NCI-H128 (cell line): Measurements from ENCODE around the gene RHOH.
"Not testable (repeated sequence)": the region's sequence is repeated elsewhere in the genome, so short reads cannot be mapped to it uniquely, and the experiment has no call there.

Experiments used
- DNase-seq: peaks from one replicate; lab custom pipeline; 2025; ENCODE audit not compliant: unreplicated experiment; lab: John Stamatoyannopoulos, UW

The RHOH gene

DNA sequence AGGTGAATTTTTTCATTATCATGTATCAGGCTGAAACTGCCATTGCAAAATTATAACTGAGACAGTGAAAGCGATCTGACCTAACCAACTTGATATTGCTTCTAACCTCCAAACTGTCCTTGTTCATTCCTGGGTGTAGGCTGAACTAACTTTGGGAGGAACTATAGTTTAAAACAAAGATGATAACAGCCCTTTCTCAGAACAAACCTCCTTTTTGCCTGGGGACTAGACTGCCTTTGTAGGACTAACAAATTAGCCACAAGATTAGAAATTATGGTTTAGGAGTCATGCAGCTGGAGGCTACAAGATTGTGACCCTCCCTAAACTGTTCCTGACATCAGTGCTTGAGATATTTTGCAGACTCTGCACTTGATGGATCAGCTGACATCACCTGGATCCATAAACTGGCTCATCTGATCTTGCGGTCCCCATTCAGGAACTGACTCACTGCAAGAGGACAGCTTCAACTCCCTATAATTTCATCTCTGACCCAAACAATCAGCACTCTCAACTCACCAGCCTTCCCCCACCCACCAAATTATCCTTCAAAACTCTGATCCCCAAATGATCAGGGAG lies 93.9 kb downstream of the RHOH start:
- not testable (repeated sequence) for DNase-seq

DNA sequence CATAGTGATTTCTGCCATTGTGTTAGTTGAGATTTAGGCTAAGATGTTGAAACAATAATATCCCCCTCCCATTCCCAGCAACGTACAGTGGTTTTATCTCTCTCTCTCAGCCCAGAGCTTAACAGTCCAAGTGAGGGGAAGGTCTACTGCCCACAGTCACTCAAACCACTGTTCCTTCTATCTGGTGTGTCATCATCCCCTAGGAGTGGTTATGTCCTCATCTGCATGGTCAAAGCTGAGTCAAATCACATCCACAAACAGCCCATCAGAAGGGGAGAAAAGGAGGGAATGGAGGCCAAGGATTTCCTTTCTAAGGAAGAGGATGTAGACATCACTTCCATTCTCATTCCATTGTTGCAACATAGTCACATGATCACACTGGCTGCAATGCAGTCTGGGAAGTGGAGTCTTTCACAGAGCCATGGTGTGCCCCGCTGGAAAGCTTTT lies 95.5 kb downstream of the RHOH start:
- no peak for DNase-seq

DNA sequence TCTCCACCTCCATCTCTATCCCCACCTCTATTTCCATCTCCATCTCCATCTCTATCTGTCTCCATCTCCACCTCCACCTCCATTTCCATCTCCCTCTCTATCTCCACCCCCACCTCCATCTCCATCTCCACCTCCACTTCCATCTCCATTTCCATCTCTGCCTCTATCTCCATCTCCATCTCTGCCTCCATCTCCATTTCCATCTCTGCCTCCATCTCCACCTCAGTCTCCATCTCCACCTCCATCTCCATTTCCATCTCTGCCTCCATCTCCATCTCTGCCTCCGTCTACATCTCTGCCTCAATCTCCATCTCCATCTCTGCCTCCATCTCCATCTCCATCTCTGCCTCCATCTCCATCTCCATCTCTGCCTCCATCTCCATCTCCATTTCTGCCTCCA lies 97.5 kb downstream of the RHOH start:
- no peak for DNase-seq

DNA sequence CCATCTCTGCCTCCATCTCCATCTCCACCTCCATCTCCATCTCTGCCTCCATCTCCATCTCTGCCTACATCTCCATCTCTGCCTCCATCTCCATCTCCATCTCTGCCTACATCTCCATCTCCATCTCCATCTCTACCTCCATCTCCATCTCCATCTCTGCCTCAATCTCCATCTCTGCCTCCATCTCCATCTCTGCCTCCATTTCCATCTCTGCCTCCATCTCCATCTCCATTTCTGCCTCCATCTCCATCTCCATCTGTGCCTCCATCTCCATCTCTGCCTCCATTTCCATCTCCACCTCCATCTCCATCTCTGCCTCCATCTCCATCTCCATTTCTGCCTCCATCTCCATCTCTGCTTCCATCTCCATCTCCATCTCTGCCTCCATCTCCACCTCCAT lies 98.2 kb downstream of the RHOH start:
- DNase-seq, result not testable (repeated sequence)

DNA sequence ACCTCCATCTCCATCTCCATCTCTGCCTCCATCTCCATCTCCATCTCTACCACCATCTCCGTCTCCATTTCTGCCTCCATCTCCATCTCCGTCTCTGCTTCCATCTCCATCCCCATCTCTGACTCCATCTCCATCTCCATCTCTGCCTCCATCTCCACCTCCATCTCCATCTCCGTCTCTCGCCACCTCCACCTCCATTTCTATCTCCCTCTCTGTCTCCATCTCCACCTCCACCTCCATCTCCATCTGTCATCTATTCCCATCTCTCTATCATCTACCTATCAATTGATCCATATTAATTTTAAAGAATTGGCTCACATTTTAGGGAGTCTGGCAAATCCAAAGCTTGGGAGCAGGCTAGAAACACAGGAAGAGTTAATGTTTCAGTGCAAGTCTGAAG lies 98.7 kb downstream of the RHOH start:
- DNase-seq, result no peak
